MM.1S (cell line): ENCODE measurements around the gene ALDH16A1.

Experiments
- DNase-seq: peaks from one replicate; pipeline ENCODE4 v3.0.0-alpha.2; 2015
- H2AFZ ChIP-seq: fragments of 300-600 bp; sonication (generic); 2 replicates; pipeline ENCODE4 v1.6.0; 2016; ENCODE audit warnings: antibody characterized with exemption, low read length
- H3F3A ChIP-seq: fragments of 300-600 bp; sonication (generic); 2 replicates; pipeline ENCODE4 v1.6.1; 2016; ENCODE audit warnings: mild to moderate bottlenecking, antibody characterized with exemption, low read length, moderate library complexity, mixed read lengths; ENCODE audit not compliant: insufficient read depth
- H3K27ac ChIP-seq: fragments of 300-600 bp; sonication (generic); 2 replicates; pipeline ENCODE4 v1.5.1; 2016; ENCODE audit warnings: mild to moderate bottlenecking, low read length
- H3K27me3 ChIP-seq: fragments of 300-600 bp; sonication (generic); replicated peaks from 2 replicates; pipeline ENCODE4 v1.6.0; 2016; ENCODE audit warnings: low read length; ENCODE audit not compliant: insufficient read depth
- H3K36me3 ChIP-seq: fragments of 300-600 bp; sonication (generic); replicated peaks from 2 replicates; pipeline ENCODE4 v1.6.1; 2016; ENCODE audit warnings: mild to moderate bottlenecking, low read length, mixed read lengths; ENCODE audit not compliant: insufficient read depth
- H3K4me1 ChIP-seq: fragments of 300-600 bp; sonication (generic); 2 replicates; pipeline ENCODE4 v1.6.1; 2016; ENCODE audit warnings: low read length, mixed read lengths
- H3K4me2 ChIP-seq: fragments of 300-600 bp; sonication (generic); 2 replicates; pipeline ENCODE4 v1.6.0; 2016; ENCODE audit warnings: low read depth, low read length
- H3K4me3 ChIP-seq: fragments of 300-600 bp; sonication (generic); 2 replicates; pipeline ENCODE4 v1.5.1; 2016; ENCODE audit warnings: low read length, mixed read lengths
- H3K79me2 ChIP-seq: fragments of 300-600 bp; sonication (generic); 2 replicates; pipeline ENCODE4 v1.6.1; 2016; ENCODE audit warnings: mixed run types, low read length, mixed read lengths
- H3K9ac ChIP-seq: fragments of 300-600 bp; sonication (generic); 2 replicates; pipeline ENCODE4 v1.6.1; 2016; ENCODE audit warnings: low read length, mixed read lengths
- H3K9me2 ChIP-seq: fragments of 300-600 bp; sonication (generic); replicated peaks from 2 replicates; pipeline ENCODE4 v1.6.1; 2016; ENCODE audit warnings: mild to moderate bottlenecking, low read length, mixed read lengths; ENCODE audit not compliant: insufficient read depth
- H3K9me3 ChIP-seq: fragments of 300-600 bp; sonication (generic); replicated peaks from 2 replicates; pipeline ENCODE4 v1.6.1; 2016; ENCODE audit warnings: mild to moderate bottlenecking, low read length, mixed read lengths; ENCODE audit not compliant: insufficient read depth
- H4K20me1 ChIP-seq: fragments of 300-600 bp; sonication (generic); 2 replicates; pipeline ENCODE4 v1.6.1; 2016; ENCODE audit warnings: mild to moderate bottlenecking, low read length, moderate library complexity, mixed read lengths; ENCODE audit not compliant: insufficient read depth
- CTCF ChIP-seq: fragments of 300-600 bp; sonication (generic); IDR thresholded peaks from 2 replicates; pipeline ENCODE4 v1.5.1; 2016; ENCODE audit warnings: antibody characterized with exemption, low read length, mixed read lengths
- EZH2 ChIP-seq: fragments of 300-600 bp; sonication (generic); optimal IDR thresholded peaks from 2 replicates; pipeline ENCODE3; 2017; ENCODE audit warnings: low read depth, mild to moderate bottlenecking, antibody characterized with exemption, low read length, mixed read lengths
- EZH2phosphoT487 ChIP-seq: fragments of 300-600 bp; sonication (generic); IDR thresholded peaks from 2 replicates; pipeline ENCODE4 v1.6.1; 2018; ENCODE audit warnings: antibody characterized with exemption, low read length

The ALDH16A1 gene

GRCh38 chr19:49415102-49415809 is 37.8 kb upstream of the ALDH16A1 start:
- no peaks in the 10 kb centered on the region for H3F3A ChIP-seq
- H3K4me2 ChIP-seq, result no peak overlapping the region
- H3K79me2 ChIP-seq, result no peaks in the 10 kb centered on the region
- H2AFZ ChIP-seq, result no peak overlapping the region
- no peaks in the 10 kb centered on the region for H3K36me3 ChIP-seq
- H3K27ac ChIP-seq, result no peak overlapping the region
- no peak overlapping the region for H3K4me3 ChIP-seq
- H3K4me1 ChIP-seq, result no peaks in the 10 kb centered on the region
- H4K20me1 ChIP-seq, result no peaks in the 10 kb centered on the region
- H3K27me3 ChIP-seq, result peaks cover 74% of the 10 kb centered on the region
- no peak overlapping the region for H3K9ac ChIP-seq
- TF ChIP-seq CTCF, result no peak
- no peak for DNase-seq
- no peaks in the 10 kb centered on the region for H3K9me2 ChIP-seq
- no peaks in the 10 kb centered on the region for H3K9me3 ChIP-seq

GRCh38 chr19:49415810-49416200 is 37.2 kb upstream of the ALDH16A1 start:
- H2AFZ ChIP-seq, result no peak overlapping the region
- H3K79me2 ChIP-seq, result no peaks in the 10 kb centered on the region
- no peaks in the 10 kb centered on the region for H3K9me2 ChIP-seq
- H3K4me1 ChIP-seq, result no peaks in the 10 kb centered on the region
- H3K27me3 ChIP-seq, result peaks cover 79% of the 10 kb centered on the region
- no peak overlapping the region for H3K4me3 ChIP-seq
- no peaks in the 10 kb centered on the region for H4K20me1 ChIP-seq
- no peaks in the 10 kb centered on the region for H3K9me3 ChIP-seq
- DNase-seq, result no peak
- no peak overlapping the region for H3K9ac ChIP-seq
- no peak overlapping the region for H3K27ac ChIP-seq
- H3F3A ChIP-seq, result no peaks in the 10 kb centered on the region
- TF ChIP-seq EZH2phosphoT487 (no peak), EZH2 (no peak), CTCF (no peak)
- H3K4me2 ChIP-seq, result no peak overlapping the region
- H3K36me3 ChIP-seq, result no peaks in the 10 kb centered on the region

- H3K79me2 ChIP-seq, result no peaks in the 10 kb centered on the region
- TF ChIP-seq CTCF (no peak), EZH2 (no peak), EZH2phosphoT487 (no peak)
- H3K4me1 ChIP-seq, result no peaks in the 10 kb centered on the region
- H4K20me1 ChIP-seq, result no peaks in the 10 kb centered on the region
- H2AFZ ChIP-seq, result no peak overlapping the region
- no peak for DNase-seq
- H3K9me3 ChIP-seq, result no peaks in the 10 kb centered on the region
- no peaks in the 10 kb centered on the region for H3K9me2 ChIP-seq
- no peak overlapping the region for H3K4me2 ChIP-seq
- no peak overlapping the region for H3K4me3 ChIP-seq
- peaks cover 91% of the 10 kb centered on the region for H3K27me3 ChIP-seq
- no peaks in the 10 kb centered on the region for H3F3A ChIP-seq
- no peak overlapping the region for H3K27ac ChIP-seq
- no peaks in the 10 kb centered on the region for H3K36me3 ChIP-seq
- no peak overlapping the region for H3K9ac ChIP-seq
These were observed 35.9 kb upstream of the ALDH16A1 start for GRCh38 chr19:49417088-49417487.
